ENCODE measurements around the gene LMNTD1. TPM values are rescaled to one million over a fixed set of nuclear protein-coding genes. Genes with fewer than 3 reads are reported as not detected.

LMNTD1 gene
- total RNA-seq, 1 donor from 2014 or later, result not detected

DNA sequence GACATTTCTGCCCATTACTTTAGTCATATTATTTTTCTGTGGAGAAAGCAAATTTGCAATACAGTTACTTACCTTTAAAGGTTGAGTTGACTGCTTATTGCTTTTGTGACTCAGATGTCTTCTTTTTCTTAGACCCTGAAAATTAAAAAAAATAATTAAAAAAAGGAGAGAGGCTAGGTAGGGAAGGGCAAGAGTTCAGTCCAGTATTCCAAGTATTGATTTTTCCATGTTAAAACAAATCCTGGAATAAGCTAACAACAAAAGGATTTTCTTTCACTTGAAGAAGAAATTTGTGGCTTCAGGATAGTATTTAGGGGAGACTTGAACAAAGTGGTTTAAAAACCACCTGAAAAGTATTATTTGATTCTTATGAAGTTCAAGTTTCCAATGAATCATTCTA is 49.4 kb downstream of the LMNTD1 start:
- Histone ChIP-seq H3K36me3 (ENCODE audit: control insufficient read depth, insufficient read depth, low read length) (no peaks in the 10 kb centered on the region), H3K4me3 (ENCODE audit: low read depth, low read length) (no peak overlapping the region), H3K27me3 (ENCODE audit: control insufficient read depth, insufficient read depth, low read length) (no peaks in the 10 kb centered on the region)
- FAIRE-seq, result no peak
- DNase-seq (ENCODE audit: low read depth), result no peak
- TF ChIP-seq, protein P1, sequence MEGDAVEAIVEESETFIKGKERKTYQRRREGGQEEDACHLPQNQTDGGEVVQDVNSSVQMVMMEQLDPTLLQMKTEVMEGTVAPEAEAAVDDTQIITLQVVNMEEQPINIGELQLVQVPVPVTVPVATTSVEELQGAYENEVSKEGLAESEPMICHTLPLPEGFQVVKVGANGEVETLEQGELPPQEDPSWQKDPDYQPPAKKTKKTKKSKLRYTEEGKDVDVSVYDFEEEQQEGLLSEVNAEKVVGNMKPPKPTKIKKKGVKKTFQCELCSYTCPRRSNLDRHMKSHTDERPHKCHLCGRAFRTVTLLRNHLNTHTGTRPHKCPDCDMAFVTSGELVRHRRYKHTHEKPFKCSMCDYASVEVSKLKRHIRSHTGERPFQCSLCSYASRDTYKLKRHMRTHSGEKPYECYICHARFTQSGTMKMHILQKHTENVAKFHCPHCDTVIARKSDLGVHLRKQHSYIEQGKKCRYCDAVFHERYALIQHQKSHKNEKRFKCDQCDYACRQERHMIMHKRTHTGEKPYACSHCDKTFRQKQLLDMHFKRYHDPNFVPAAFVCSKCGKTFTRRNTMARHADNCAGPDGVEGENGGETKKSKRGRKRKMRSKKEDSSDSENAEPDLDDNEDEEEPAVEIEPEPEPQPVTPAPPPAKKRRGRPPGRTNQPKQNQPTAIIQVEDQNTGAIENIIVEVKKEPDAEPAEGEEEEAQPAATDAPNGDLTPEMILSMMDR (IDR thresholded peaks at IDR 0.05; ENCODE audit: insufficient read depth, low read length, severe bottlenecking), result no peak

DNA sequence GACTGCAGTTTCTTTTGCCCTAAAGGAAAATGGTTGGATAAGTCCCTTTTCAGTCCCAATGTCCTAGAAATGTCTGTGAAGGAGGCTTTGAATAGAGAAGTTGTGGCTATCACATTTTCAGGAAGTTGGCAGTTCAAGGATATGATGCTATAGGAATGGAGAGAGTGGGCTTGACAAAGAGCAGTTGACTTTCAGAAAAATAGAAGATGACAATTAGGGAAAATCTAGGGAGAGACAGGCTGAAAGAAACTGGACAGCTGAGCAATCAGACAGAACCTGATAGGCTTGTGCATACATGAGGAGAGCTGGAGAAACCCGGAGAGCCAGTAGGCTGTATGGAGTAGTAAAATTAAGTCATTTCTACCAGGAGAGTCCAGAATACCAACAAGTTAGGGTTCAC is 50.5 kb downstream of the LMNTD1 start:
- Histone ChIP-seq H3K36me3 (ENCODE audit: control insufficient read depth, insufficient read depth, low read length) (no peaks in the 10 kb centered on the region), H3K27me3 (ENCODE audit: control insufficient read depth, insufficient read depth, low read length) (no peaks in the 10 kb centered on the region), H3K4me3 (ENCODE audit: low read depth, low read length) (no peak overlapping the region)
- DNase-seq (ENCODE audit: low read depth), result no peak
- FAIRE-seq, result no peak
- TF ChIP-seq, protein P1 (IDR thresholded peaks at IDR 0.05; ENCODE audit: insufficient read depth, low read length, severe bottlenecking), result no peak

GRCh38 chr12:25502118-25502517 is 51.0 kb downstream of the LMNTD1 start:
- Histone ChIP-seq H3K4me3 (ENCODE audit: low read depth, low read length) (no peak overlapping the region), H3K27me3 (ENCODE audit: control insufficient read depth, insufficient read depth, low read length) (no peaks in the 10 kb centered on the region), H3K36me3 (ENCODE audit: control insufficient read depth, insufficient read depth, low read length) (no peaks in the 10 kb centered on the region)
- no peak for FAIRE-seq
- TF ChIP-seq, protein P1 (IDR thresholded peaks at IDR 0.05; ENCODE audit: insufficient read depth, low read length, severe bottlenecking), result no peak
- no peak for DNase-seq (ENCODE audit: low read depth)

GRCh38 chr12:25501549-25501948 is 51.5 kb downstream of the LMNTD1 start:
- Histone ChIP-seq H3K36me3 (ENCODE audit: control insufficient read depth, insufficient read depth, low read length) (no peaks in the 10 kb centered on the region), H3K4me3 (ENCODE audit: low read depth, low read length) (no peak overlapping the region), H3K27me3 (ENCODE audit: control insufficient read depth, insufficient read depth, low read length) (no peaks in the 10 kb centered on the region)
- DNase-seq (ENCODE audit: low read depth), result no peak
- no peak for FAIRE-seq
- TF ChIP-seq, protein P1 (IDR thresholded peaks at IDR 0.05; ENCODE audit: insufficient read depth, low read length, severe bottlenecking), result no peak

- TF ChIP-seq, protein P1 (IDR thresholded peaks at IDR 0.05; ENCODE audit: insufficient read depth, low read length, severe bottlenecking), result no peak
- FAIRE-seq (peak; percentile 75), DNase-seq (ENCODE audit: low read depth) (peak; percentile 19)
- no peaks in the 10 kb centered on the region for H3K27me3 ChIP-seq (ENCODE audit: control insufficient read depth, insufficient read depth, low read length)
- no peaks in the 10 kb centered on the region for H3K36me3 ChIP-seq (ENCODE audit: control insufficient read depth, insufficient read depth, low read length)
- no peak overlapping the region for H3K4me3 ChIP-seq (ENCODE audit: low read depth, low read length)
These were observed 52.4 kb downstream of the LMNTD1 start for GRCh38 chr12:25500651-25501050.

- no peak for FAIRE-seq
- TF ChIP-seq, protein P1 (IDR thresholded peaks at IDR 0.05; ENCODE audit: insufficient read depth, low read length, severe bottlenecking), result no peak
These were observed 56.1 kb downstream of the LMNTD1 start for GRCh38 chr12:25497021-25497420.

More at GRCh38 chr12:25497021-25497420, 56.1 kb downstream of the LMNTD1 start:
- peak; percentile 10 for DNase-seq (ENCODE audit: low read depth)
- Histone ChIP-seq H3K27me3 (ENCODE audit: control insufficient read depth, insufficient read depth, low read length) (no peaks in the 10 kb centered on the region), H3K4me3 (ENCODE audit: low read depth, low read length) (no peak overlapping the region), H3K36me3 (ENCODE audit: control insufficient read depth, insufficient read depth, low read length) (no peaks in the 10 kb centered on the region)
